ENCODE data around the gene SYT17.

- TF ChIP-seq POLR2A (IDR thresholded peaks at IDR 0.05) (no peak), CTCF (IDR thresholded peaks at IDR 0.05) (no peak)
Measured at GRCh38 chr16:19170043-19170655, 2.1 kb downstream of the SYT17 start.
